ENCODE results near the gene SPON2. TPM values are rescaled to one million over a fixed set of nuclear protein-coding genes. Genes with fewer than 3 reads are reported as not detected.
A peak's percentile ranks its signal among the peaks of the same experiment; 100 is the strongest.

The SPON2 gene
- total RNA-seq, 1 experiment from 2014 or later: 1.8 TPM

GRCh38 chr4:1133033-1133432 lies 39.4 kb downstream of the SPON2 start:
- ChIA-PET CTCF (no interaction called here), POLR2A (no interaction called here)
- no peaks in the 10 kb centered on the region for H3K27me3 ChIP-seq (ENCODE audit: control insufficient read depth, insufficient read depth, low read length)
- in situ Hi-C loops (cut with HindIII; ENCODE audit: low pct_unique_long_range_greater_than_20kb, low sequenced_read_pairs): no loop called here
- H3K4me3 ChIP-seq (ENCODE audit: low read depth in 2 of 2, low read length in 2 of 2): no peak overlapping the region
- no peaks in the 10 kb centered on the region for H3K4me1 ChIP-seq (ENCODE audit: control insufficient read depth, insufficient read depth, low read length)
- ATAC-seq (no peak), DNase-seq (ENCODE audit: low read depth, low spot score) (no peak)
- TF ChIP-seq CTCF (IDR thresholded peaks at IDR 0.05) (no peak), POLR2AphosphoS5 (IDR thresholded peaks at IDR 0.05; ENCODE audit: low read depth, low read length) (no peak), REST (IDR thresholded peaks at IDR 0.05; ENCODE audit: insufficient read depth in 1 of 2, low read depth in 2 of 2, low read length in 1 of 2) (no peak), SIN3A (IDR thresholded peaks at IDR 0.05; ENCODE audit: borderline replicate concordance, insufficient read depth, low read depth, low read length) (no peak), TCF7L2 (IDR thresholded peaks at IDR 0.05; ENCODE audit: low read depth, low read length) (no peak)
- no TSS peak for BruUV-seq (replicated peaks)
- no peaks in the 10 kb centered on the region for H3K36me3 ChIP-seq (ENCODE audit: control insufficient read depth, insufficient read depth, low read length)
- intact Hi-C loops (cut with micrococcal nuclease; ENCODE audit: unreplicated experiment): loop anchor here (10.0 kb wide), 1 partner anchor 132 kb away; no protein-coding TSS in a partner anchor
- H3K9me3 ChIP-seq (ENCODE audit: control insufficient read depth, insufficient read depth, low read depth, low read length): no peaks in the 10 kb centered on the region
- H3K27ac ChIP-seq (ENCODE audit: low read length): no peak overlapping the region

GRCh38 chr4:1130316-1131186 lies 41.8 kb downstream of the SPON2 start:
- no peaks in the 10 kb centered on the region for H3K9me3 ChIP-seq (ENCODE audit: control insufficient read depth, insufficient read depth, low read depth, low read length)
- no peak overlapping the region for H3K4me3 ChIP-seq (ENCODE audit: low read depth in 2 of 2, low read length in 2 of 2)
- CTCF ChIA-PET: interaction anchor here (1.5 kb wide), 1 partner anchor 137 kb away, joined by 3 read pairs; no protein-coding TSS in a partner anchor
- in situ Hi-C loops (cut with HindIII; ENCODE audit: low pct_unique_long_range_greater_than_20kb, low sequenced_read_pairs): no loop called here
- no peaks in the 10 kb centered on the region for H3K4me1 ChIP-seq (ENCODE audit: control insufficient read depth, insufficient read depth, low read length)
- no TSS peak for BruUV-seq (replicated peaks)
- TF ChIP-seq TCF7L2 (IDR thresholded peaks at IDR 0.05; ENCODE audit: low read depth, low read length) (no peak), CTCF (IDR thresholded peaks at IDR 0.05) (peak; percentile 95)
- H3K36me3 ChIP-seq (ENCODE audit: control insufficient read depth, insufficient read depth, low read length): no peaks in the 10 kb centered on the region
- POLR2A ChIA-PET: no interaction called here
- intact Hi-C loops (cut with micrococcal nuclease; ENCODE audit: unreplicated experiment): loop anchor here (10.0 kb wide), 1 partner anchor 134 kb away; no protein-coding TSS in a partner anchor
- no peak overlapping the region for H3K27ac ChIP-seq (ENCODE audit: low read length)
- DNase-seq (ENCODE audit: low read depth, low spot score) (peak; percentile 64), ATAC-seq (peak; percentile 97)
- no peaks in the 10 kb centered on the region for H3K27me3 ChIP-seq (ENCODE audit: control insufficient read depth, insufficient read depth, low read length)

All from Panc1 (cell line).